Hepatocyte (in vitro differentiated cells): ENCODE results near the gene CCL4L2.
"Not testable (repeated sequence)": the region's sequence is repeated elsewhere in the genome, so short reads cannot be mapped to it uniquely, and the experiment has no call there.

Experiments used
- CTCF ChIP-seq: fragments of 200-600 bp; sonication (generic); IDR thresholded peaks from 2 replicates; pipeline ENCODE4 v1.5.1; 2016; ENCODE audit warnings: antibody characterized with exemption, mild to moderate bottlenecking; ENCODE audit not compliant: poor library complexity
- EZH2 ChIP-seq: fragments of 200-600 bp; sonication (generic); IDR thresholded peaks from 2 replicates; pipeline ENCODE4 v1.6.1; 2016; ENCODE audit warnings: antibody characterized with exemption, mild to moderate bottlenecking, borderline replicate concordance
- EZH2phosphoT487 ChIP-seq: fragments of 200-600 bp; sonication (generic); IDR thresholded peaks from one replicate; pipeline ENCODE4 v1.6.1; 2018; ENCODE audit warnings: antibody characterized with exemption, mild to moderate bottlenecking, low read depth, moderate library complexity; ENCODE audit not compliant: unreplicated experiment, severe bottlenecking

DNA sequence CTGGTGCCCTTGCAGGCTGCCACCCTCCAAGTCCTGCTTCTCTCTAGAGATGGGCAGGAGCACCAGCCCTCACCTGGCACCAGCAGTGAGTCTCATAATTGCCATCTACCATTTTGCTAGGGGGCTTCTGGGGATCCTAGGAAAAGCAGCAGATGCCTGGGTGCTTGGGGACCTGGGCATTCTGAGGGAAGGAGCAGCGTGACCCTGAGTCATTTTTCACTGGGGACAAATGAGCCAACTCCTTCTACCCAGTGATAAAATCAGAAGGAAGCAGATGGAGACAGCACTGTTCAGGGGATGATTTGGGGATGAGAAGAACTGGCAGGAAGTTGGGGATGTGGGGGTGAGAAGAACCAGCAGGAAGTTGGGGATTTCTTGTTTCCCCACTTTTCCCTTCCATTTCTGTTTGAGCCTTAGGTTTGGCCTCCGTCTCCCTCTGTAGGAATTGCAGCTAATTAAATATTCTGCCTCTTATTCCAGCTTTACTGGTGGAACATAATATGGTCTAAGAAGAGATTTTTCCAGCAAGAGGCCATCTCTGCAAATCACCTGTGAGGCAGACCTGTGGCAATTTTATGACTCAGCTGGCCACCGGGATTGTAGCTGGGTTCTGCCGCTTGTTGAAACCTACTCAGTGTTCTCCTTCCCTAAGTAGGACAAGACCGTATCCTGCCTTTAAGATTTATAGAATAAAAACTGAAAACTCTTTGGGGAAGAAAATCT, 22.8 kb upstream of the CCL4L2 start:
- TF ChIP-seq CTCF, EZH2phosphoT487, EZH2: not testable (repeated sequence)
